ENCODE results near the gene LYSET. TPM values are rescaled to one million over a fixed set of nuclear protein-coding genes. Genes with fewer than 3 reads are reported as not detected.

The LYSET gene
- total RNA-seq, 1 experiment from 2014 or later: 17.3 TPM

- CTCF ChIA-PET: interaction anchor here (0.5 kb wide), 1 partner anchor 627 kb away, joined by 3 read pairs; no protein-coding TSS in a partner anchor
Observed at GRCh38 chr14:93150227-93151208, 34.6 kb upstream of the LYSET start.

GRCh38 chr14:93153121-93153520 is 32.0 kb upstream of the LYSET start:
- peaks cover 17% of the 10 kb centered on the region for H3K4me1 Mint-ChIP-seq (ENCODE audit: low read depth, unreplicated experiment)
- no peaks in the 10 kb centered on the region for H3K36me3 ChIP-seq (ENCODE audit: control insufficient read depth, insufficient read depth, low read length)
- H3K9me3 ChIP-seq: no peaks in the 10 kb centered on the region
- intact Hi-C loops (cut with micrococcal nuclease; ENCODE audit: unreplicated experiment): no loop called here
- no peak for DNase-seq
- peaks cover 26% of the 10 kb centered on the region for H3K4me1 ChIP-seq
- CTCF ChIA-PET: no interaction called here
- BruUV-seq (replicated peaks): no TSS peak
- POLR2A ChIA-PET: no interaction called here
- H3K27me3 ChIP-seq (replicated peaks; ENCODE audit: control insufficient read depth, insufficient read depth, low read length): no peaks in the 10 kb centered on the region
- no peak overlapping the region for H3K27ac Mint-ChIP-seq (ENCODE audit: unreplicated experiment)
- no peak for TF ChIP-seq CTCF (IDR thresholded peaks at IDR 0.05; ENCODE audit: insufficient read depth in 1 of 2, low read depth in 1 of 2, low read length in 1 of 2, severe bottlenecking in 1 of 2, unreplicated experiment in 1 of 2)
- H3K36me3 Mint-ChIP-seq (ENCODE audit: insufficient read depth, unreplicated experiment): peaks cover 6% of the 10 kb centered on the region
- H3K4me3 Mint-ChIP-seq (ENCODE audit: unreplicated experiment): no peak overlapping the region
- no peaks in the 10 kb centered on the region for H3K9me3 Mint-ChIP-seq (ENCODE audit: unreplicated experiment)
- no peak overlapping the region for H3K4me3 ChIP-seq (ENCODE audit: low read depth, low read length)
- H3K27me3 Mint-ChIP-seq (ENCODE audit: insufficient read depth, unreplicated experiment): no peaks in the 10 kb centered on the region

More at GRCh38 chr14:93150227-93151208, 34.6 kb upstream of the LYSET start:
- peak overlapping the region; percentile 1; the same call in 1 of the 2 replicates for H3K4me3 ChIP-seq (ENCODE audit: low read depth, low read length)
- no peak for TF ChIP-seq CTCF (IDR thresholded peaks at IDR 0.05; ENCODE audit: insufficient read depth in 1 of 2, low read depth in 1 of 2, low read length in 1 of 2, severe bottlenecking in 1 of 2, unreplicated experiment in 1 of 2)
- POLR2A ChIA-PET: no interaction called here
- H3K4me1 ChIP-seq: peaks cover 31% of the 10 kb centered on the region
- no peaks in the 10 kb centered on the region for H3K27me3 Mint-ChIP-seq (ENCODE audit: insufficient read depth, unreplicated experiment)
- no peaks in the 10 kb centered on the region for H3K36me3 ChIP-seq (ENCODE audit: control insufficient read depth, insufficient read depth, low read length)
- no peaks in the 10 kb centered on the region for H3K27me3 ChIP-seq (replicated peaks; ENCODE audit: control insufficient read depth, insufficient read depth, low read length)
- H3K4me1 Mint-ChIP-seq (ENCODE audit: low read depth, unreplicated experiment): peaks cover 12% of the 10 kb centered on the region
- peak; percentile 63 to 78 for DNase-seq
- BruUV-seq (replicated peaks): no TSS peak
- peak overlapping the region; percentile 21 for H3K27ac Mint-ChIP-seq (ENCODE audit: unreplicated experiment)
- H3K36me3 Mint-ChIP-seq (ENCODE audit: insufficient read depth, unreplicated experiment): peaks cover 6% of the 10 kb centered on the region
- intact Hi-C loops (cut with micrococcal nuclease; ENCODE audit: unreplicated experiment): no loop called here
- peak overlapping the region; percentile 70 for H3K4me3 Mint-ChIP-seq (ENCODE audit: unreplicated experiment)
- no peaks in the 10 kb centered on the region for H3K9me3 ChIP-seq
- no peaks in the 10 kb centered on the region for H3K9me3 Mint-ChIP-seq (ENCODE audit: unreplicated experiment)

GRCh38 chr14:93155667-93156066 is 29.4 kb upstream of the LYSET start:
- H3K36me3 Mint-ChIP-seq (ENCODE audit: insufficient read depth, unreplicated experiment): peaks cover 5% of the 10 kb centered on the region
- no peak for DNase-seq
- no peak overlapping the region for H3K4me3 Mint-ChIP-seq (ENCODE audit: unreplicated experiment)
- H3K9me3 Mint-ChIP-seq (ENCODE audit: unreplicated experiment): no peaks in the 10 kb centered on the region
- intact Hi-C loops (cut with micrococcal nuclease; ENCODE audit: unreplicated experiment): no loop called here
- no peak for TF ChIP-seq CTCF (IDR thresholded peaks at IDR 0.05; ENCODE audit: insufficient read depth in 1 of 2, low read depth in 1 of 2, low read length in 1 of 2, severe bottlenecking in 1 of 2, unreplicated experiment in 1 of 2)
- no peaks in the 10 kb centered on the region for H3K36me3 ChIP-seq (ENCODE audit: control insufficient read depth, insufficient read depth, low read length)
- H3K27ac Mint-ChIP-seq (ENCODE audit: unreplicated experiment): no peak overlapping the region
- H3K4me1 ChIP-seq: peaks cover 7% of the 10 kb centered on the region; the same call in 1 of the 2 replicates
- ChIA-PET POLR2A (no interaction called here), CTCF (no interaction called here)
- H3K4me3 ChIP-seq (ENCODE audit: low read depth, low read length): no peak overlapping the region
- no peaks in the 10 kb centered on the region for H3K27me3 Mint-ChIP-seq (ENCODE audit: insufficient read depth, unreplicated experiment)
- peaks cover 7% of the 10 kb centered on the region for H3K4me1 Mint-ChIP-seq (ENCODE audit: low read depth, unreplicated experiment)
- no peaks in the 10 kb centered on the region for H3K27me3 ChIP-seq (replicated peaks; ENCODE audit: control insufficient read depth, insufficient read depth, low read length)
- no TSS peak for BruUV-seq (replicated peaks)
- H3K9me3 ChIP-seq: no peaks in the 10 kb centered on the region
